GOT3 (cell line): ENCODE data around the gene SLC25A27.

ENCODE experiments used
- DNase-seq: peaks from one replicate; lab custom pipeline; 2025; ENCODE audit warnings: mixed read lengths; lab: John Stamatoyannopoulos, UW

The SLC25A27 gene

DNA sequence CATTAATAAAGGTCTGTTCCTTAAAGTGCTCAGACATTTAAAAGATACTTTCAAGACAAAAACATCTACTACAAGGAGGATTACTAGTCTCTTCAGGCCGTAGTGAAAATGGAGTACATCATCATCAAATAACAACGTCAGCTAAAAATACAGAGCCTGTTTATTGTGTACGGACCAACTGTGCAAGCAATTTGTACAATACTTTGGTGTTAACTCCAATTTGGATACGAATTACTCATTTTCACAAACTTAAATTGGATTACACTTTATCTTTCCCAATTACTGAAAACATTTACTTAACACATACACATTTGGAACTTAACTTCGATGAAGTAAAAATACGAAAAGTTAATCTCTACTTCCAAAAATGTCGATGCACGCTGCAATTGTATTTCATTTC is 959 bp upstream of the SLC25A27 start:
- DNase-seq: no peak

DNA sequence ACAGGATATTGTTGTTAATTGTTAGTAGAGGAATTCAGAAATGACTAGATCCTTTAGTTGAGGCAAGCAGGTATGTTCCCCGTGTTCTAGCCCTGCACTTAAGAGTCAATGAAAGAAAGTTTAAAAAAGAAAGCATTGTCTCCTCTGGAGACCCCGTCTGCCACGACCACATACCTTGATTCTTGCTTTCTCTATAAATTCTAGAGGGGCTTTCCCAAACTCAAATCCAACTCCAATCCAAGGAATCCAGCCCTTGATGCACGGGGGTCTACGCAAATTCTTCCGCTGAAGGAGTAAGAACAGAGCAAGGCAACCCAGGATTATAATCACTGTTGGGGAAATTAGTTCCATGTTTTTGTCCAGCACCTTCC is 558 bp upstream of the SLC25A27 start:
- no peak for DNase-seq

DNA sequence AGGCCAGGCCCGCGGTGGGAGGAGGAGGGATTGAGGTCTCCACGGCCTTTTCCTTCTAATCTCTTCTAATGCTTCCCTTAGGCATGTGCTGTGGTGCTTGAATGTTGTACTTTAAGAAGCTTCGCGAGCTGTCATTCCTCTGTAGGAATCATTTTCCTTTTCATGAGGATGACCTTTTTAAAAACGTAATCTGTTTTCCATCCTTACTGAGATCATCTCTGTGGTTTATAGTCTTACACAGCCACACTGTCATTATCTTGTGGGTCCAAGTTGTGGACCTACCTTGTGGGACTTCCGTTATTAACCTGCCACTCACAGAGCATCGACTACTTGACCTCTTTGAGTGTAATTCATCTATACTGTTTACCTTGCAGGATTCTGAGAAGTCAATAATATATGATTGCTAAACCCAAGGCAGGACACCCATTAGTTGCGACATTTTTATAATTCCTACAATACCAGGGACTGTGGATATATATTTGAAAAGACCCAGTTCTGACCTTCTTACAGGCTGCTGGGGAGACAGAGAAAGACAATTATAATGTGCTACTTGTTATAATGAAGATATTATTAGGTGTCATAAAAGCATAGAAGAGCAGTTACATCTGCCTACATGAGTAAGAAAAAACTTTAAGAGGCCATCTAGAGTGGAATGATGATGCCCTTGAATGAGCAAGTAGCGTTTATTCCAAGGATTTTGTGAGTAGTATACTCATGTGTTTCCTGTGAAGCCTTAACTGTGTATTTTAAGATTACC is 842 bp downstream of the SLC25A27 start:
- no peak for DNase-seq

DNA sequence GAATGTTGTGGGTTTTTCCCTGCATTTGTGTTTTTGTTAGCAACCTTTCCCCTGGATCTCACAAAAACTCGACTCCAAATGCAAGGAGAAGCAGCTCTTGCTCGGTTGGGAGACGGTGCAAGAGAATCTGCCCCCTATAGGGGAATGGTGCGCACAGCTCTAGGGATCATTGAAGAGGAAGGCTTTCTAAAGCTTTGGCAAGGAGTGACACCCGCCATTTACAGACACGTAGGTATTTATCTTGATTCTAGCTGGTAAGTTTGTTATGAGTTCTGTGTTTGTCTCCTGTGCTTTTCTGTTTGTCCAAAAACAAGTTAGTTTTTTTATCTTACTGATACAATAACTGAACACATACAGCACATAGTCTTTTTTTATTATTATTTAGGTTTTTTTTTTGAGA is 3.0 kb downstream of the SLC25A27 start:
- no peak for DNase-seq

- no peak for DNase-seq
These were observed 4.9 kb downstream of the SLC25A27 start for GRCh38 chr6:46657642-46658041.

GRCh38 chr6:46661483-46661882 is 8.7 kb downstream of the SLC25A27 start:
- no peak for DNase-seq

DNA sequence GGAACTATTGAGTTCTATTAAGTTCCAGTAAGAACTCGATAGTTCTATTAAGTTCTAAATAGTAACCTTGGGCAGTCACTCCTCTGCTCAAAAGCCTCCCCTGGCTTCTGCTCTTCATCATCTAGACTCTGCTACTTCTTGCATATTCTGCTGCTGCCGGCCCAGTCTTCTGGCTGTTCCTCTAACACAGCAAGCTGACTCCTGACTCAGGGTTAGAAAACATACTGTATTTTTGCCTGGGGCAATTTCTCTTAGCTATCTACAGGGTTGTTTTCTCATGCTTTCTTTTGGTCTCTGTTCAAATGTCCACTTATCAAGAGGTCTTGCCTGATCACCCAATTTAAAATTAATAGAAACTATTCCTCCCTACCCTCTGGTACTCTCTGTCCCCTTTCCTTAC is 14.6 kb downstream of the SLC25A27 start:
- no peak for DNase-seq

- DNase-seq: no peak
These were observed 21.6 kb downstream of the SLC25A27 start for GRCh38 chr6:46674410-46674809.

DNA sequence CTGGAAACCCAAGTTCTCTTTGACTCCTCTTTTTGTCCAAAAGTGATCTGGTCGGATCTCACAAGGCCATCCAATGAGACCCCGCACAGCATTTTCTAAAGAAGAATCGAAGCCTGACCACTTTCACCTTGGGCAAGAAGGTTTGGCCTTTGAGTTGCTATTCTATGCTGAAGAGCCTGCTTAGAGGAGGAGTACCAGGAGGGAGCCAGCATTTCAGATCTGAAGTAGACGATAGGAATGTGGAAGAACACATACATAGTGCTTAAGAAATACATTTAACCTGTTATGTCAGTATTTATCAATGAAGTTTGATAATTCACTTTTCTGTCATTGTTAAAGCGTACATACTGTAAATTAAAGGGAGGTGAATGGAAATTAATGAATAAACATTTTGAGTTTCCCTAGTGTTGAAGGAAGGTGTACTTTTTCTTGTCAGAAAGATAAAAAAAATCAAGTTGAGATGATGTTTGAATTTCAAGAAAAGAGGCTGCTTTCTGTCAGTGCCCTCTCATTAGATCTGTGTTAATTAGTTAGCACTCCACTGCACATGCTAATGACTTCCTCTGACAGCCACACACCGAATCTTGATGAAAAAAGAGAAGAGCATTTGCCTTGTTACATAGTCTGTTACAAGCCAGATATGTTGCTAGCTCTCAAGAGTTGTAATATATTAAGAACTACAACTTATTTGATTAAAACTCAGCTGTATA is 24.0 kb downstream of the SLC25A27 start:
- DNase-seq: no peak

DNA sequence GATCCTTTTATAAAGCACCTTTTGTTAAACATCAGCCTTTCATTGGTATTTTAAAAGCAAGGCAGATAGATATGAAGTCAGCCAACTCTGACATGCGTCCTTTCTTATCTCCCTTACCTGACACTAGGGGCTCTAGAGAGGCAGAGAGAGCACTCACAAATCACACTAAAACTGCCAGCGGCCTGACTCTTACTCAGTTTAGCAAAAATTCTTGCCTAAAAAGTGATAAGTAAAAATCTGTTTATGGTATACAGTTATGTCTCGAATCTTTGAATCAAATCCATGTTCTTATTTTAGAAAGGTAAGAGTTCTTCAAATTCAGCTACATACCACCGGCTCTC is 24.5 kb downstream of the SLC25A27 start:
- no peak for DNase-seq

- no peak for DNase-seq
These were observed 32.0 kb downstream of the SLC25A27 start for GRCh38 chr6:46684771-46685170.

- no peak for DNase-seq
These were observed 34.9 kb downstream of the SLC25A27 start, which contains the start of gene TDRD6 for GRCh38 chr6:46687619-46688097. Gene TDRD6, plus strand, starts transcription at chr6:46687885. Its CDS starts 244 bp downstream, at chr6:46688129.

DNA sequence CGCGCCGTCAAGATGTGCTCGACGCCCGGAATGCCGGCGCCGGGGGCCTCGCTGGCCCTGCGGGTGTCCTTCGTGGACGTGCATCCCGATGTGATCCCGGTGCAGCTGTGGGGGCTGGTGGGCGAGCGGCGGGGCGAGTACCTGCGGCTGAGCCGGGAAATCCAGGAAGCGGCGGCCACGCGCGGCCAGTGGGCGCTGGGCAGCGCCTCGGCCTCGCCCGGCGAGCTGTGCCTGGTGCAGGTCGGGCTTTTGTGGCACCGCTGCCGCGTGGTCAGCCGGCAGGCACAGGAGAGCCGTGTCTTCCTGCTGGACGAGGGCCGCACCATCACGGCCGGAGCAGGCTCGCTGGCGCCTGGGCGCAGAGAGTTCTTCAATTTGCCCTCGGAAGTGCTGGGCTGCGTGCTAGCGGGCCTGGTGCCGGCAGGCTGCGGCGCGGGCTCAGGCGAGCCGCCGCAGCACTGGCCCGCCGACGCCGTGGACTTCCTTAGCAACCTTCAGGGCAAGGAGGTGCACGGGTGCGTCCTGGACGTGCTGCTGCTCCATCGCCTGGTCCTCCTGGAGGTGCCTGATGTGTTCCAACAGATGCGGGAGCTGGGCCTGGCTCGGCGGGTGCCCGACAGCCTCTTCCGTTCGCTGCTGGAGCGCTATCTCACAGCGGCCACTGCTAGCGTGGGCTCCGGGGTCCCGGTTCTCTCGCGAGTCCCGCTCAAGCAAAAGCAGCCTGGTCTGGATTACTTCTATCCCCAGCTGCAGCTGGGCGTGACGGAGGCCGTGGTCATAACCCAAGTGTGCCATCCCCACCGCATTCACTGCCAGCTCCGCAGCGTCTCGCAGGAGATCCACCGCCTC is 35.6 kb downstream of the SLC25A27 start:
- DNase-seq: no peak

- no peak for DNase-seq
These were observed 36.2 kb downstream of the SLC25A27 start for GRCh38 chr6:46688966-46689335.

- no peak for DNase-seq
These were observed 36.9 kb downstream of the SLC25A27 start for GRCh38 chr6:46689657-46690056.

DNA sequence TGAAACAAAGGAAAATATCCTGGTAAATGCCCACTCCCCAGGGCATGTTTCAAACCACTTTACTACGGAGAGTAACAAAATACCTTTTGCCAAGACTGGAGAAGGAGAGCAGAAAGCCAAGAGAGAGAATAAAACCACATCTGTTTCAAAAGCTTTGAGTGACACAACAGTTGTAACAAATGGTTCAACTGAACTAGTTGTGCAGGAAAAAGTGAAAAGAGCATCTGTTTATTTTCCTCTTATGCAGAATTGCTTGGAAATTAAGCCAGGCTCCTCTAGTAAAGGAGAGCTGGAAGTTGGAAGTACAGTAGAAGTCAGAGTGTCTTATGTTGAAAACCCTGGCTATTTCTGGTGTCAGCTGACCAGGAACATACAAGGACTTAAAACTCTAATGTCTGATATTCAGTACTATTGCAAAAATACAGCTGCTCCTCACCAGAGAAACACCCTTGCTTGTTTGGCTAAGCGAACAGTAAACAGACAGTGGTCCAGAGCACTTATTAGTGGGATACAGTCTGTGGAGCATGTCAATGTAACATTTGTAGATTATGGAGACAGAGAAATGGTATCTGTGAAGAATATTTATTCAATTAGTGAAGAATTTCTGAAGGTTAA is 37.5 kb downstream of the SLC25A27 start:
- DNase-seq: no peak

GRCh38 chr6:46690911-46691451 is 38.2 kb downstream of the SLC25A27 start:
- no peak for DNase-seq

GRCh38 chr6:46699970-46700369 is 47.2 kb downstream of the SLC25A27 start:
- DNase-seq: no peak

DNA sequence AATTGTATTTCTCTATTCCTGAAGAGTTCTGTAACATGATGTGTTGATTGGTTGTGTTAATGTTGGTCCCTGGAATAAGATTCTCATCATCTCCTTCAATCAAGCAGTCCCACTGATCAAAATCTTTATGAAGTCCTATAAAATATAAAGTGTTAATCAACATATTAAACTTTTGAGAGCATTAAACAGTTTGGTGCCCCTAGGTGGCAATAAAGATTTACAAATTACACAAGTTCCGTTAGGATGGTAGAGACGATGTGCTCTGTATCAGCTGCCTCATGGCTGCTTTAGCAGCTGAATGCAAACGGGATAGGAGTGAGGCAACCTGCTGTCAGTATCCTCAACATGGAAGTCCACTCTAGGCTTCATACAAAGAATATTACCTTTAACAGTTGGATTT is 51.8 kb downstream of the SLC25A27 start:
- DNase-seq: no peak

DNA sequence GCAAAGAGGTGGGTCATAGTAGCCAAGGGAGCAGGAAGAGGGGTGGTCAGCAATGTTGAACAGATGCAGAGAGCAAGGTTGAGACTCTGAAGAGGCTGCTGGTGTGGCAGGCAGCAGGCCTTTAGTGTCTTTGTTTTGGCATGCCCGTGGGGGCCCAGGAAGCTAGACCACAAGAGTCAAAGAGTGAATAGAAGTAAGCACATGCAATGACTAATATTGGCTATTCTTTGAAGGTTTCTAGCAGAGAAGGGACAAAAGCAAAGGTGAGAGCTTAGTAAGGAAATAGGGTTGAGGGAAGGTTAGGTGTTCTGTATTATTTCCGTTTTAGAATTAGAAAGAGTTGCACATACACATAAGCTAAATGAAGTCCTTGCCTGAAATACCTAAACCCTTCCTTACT is 53.7 kb downstream of the SLC25A27 start:
- DNase-seq: no peak

DNA sequence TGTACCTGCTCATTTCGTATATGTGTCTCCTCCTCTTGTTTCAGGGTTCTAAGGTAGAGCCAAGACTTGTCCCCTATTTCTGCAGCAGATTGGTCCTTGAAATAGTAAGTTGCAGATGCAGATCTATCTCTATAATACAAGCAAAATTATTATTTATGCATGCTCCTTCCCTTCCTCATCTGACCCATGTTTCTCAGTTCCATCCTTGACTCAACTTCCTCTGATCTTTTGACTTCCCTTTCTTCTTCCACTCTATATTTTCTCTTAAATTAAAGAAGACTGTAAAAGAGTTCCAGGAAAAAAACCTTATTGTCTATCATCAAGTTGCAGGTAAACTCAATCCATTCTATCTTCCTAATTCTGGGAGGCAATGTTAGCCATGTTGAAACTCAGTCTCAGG is 58.7 kb downstream of the SLC25A27 start:
- no peak for DNase-seq

DNA sequence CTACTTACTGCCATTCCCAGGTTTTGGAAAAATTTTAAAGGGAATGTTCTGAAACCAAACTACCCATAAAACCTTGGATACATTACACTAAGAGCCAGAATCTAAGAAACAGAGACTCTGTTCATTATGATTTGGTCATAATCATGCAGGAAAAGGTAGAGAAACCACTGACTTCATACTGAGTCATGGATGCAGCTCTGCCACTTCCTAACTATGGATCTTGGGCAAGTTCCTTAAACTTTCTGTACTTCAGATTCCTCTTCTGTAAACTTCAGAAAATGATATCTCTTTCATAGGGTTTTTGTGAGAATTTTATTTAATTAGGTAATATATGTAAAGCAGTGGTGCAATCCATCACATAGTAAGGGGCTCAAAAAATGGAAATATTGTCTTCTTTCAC is 62.4 kb downstream of the SLC25A27 start:
- no peak for DNase-seq
